Lung (tissue), 13 donors: ENCODE data around the gene PTGR2. TPM values are rescaled to one million over a fixed set of nuclear protein-coding genes. Genes with fewer than 3 reads are reported as not detected.

Experiments
- ATAC-seq: fragments of 200-7000 bp; cut with Tn5 transposase; one replicate; pipeline ENCODE4 v1.9.1; 2020; ENCODE audit warnings: moderate number of reproducible peaks; ENCODE audit not compliant: insufficient read depth, low FRiP score
- DNase-seq, 3 donors: peaks; one replicate each; pipeline ENCODE4 v3.0.0-alpha.2; 2013 to 2017
- H3K27ac ChIP-seq, 2 donors: one replicate each; pipeline ENCODE4 v1.5.1; 2013; ENCODE audit warnings: mild to moderate bottlenecking in 2 of 2, moderate library complexity in 2 of 2, control low read depth in 1 of 2, inconsistent platforms in 1 of 2, low read depth in 1 of 2, low read length in 1 of 2
- H3K27me3 ChIP-seq, 3 donors: one replicate each; pipeline ENCODE4 v1.5.1; 2013; ENCODE audit warnings: low read length in 2 of 3; ENCODE audit not compliant: control insufficient read depth in 3 of 3, insufficient read depth in 3 of 3
- H3K36me3 ChIP-seq, 4 donors: one replicate each; pipeline ENCODE4 v1.5.1; 2013; ENCODE audit warnings: low read length in 4 of 4, mild to moderate bottlenecking in 1 of 4, moderate library complexity in 1 of 4; ENCODE audit not compliant: control insufficient read depth in 4 of 4, insufficient read depth in 4 of 4
- H3K4me1 ChIP-seq, 5 donors: one replicate each; pipeline ENCODE4 v1.5.1; 2013; ENCODE audit warnings: low read length in 5 of 5, mild to moderate bottlenecking in 2 of 5, moderate library complexity in 1 of 5; ENCODE audit not compliant: control insufficient read depth in 5 of 5, insufficient read depth in 5 of 5
- H3K4me3 ChIP-seq: one replicate; pipeline ENCODE4 v1.5.1; 2013; ENCODE audit warnings: mild to moderate bottlenecking, control low read depth, moderate library complexity
- H3K9ac ChIP-seq, 2 donors: one replicate each; pipeline ENCODE4 v1.5.1; 2013; ENCODE audit warnings: low read length in 2 of 2, control low read depth in 1 of 2; ENCODE audit not compliant: insufficient read depth in 1 of 2
- H3K9me3 ChIP-seq, 4 donors: one replicate each; pipeline ENCODE4 v1.5.1; 2013; ENCODE audit warnings: low read length in 3 of 4, mild to moderate bottlenecking in 1 of 4, moderate library complexity in 1 of 4; ENCODE audit not compliant: control insufficient read depth in 4 of 4, insufficient read depth in 3 of 4
- WGBS, 2 donors: extraction: QIAGEN DNeasy Blood & Tissue Kit; methylation state at CpG; one replicate each; pipeline ENCODE4 v1.1.7; 2013; 5-methylcytosine and 5-hydroxymethylcytosine counted together
- polyA plus RNA-seq, 2 donors: library from polyadenylated mRNA; stranded (reverse); fragments of 200-250 nt; gene quantifications; one replicate each; pipeline ENCODE4 v1.2.1, GENCODE V29; 2013
- small RNA-seq: library from RNA; depleted of rRNA; stranded (forward); fragments of <200 nt; gene quantifications from one replicate; pipeline ENCODE3, GENCODE V24; 2014; ENCODE audit warnings: low replicate concordance
- total RNA-seq, 2 donors: library from RNA; depleted of rRNA in 1 of 2; stranded (reverse); fragments of >200 nt in 1 of 2; gene quantifications; one replicate each; pipeline ENCODE4 v1.2.1, GENCODE V29; 2014 to 2021
- TF ChIP-seq, protein P1 (sequence below): IDR thresholded peaks from 2 replicates; pipeline ENCODE4 v1.5.1; 2012; ENCODE audit warnings: mild to moderate bottlenecking; ENCODE audit errors: control extremely low read depth, extremely low read depth
- donor health status: control.
- donor health status: control.
- donor health status: Bipolar disorder and iron deficiency.
- donor health status: healthy.
- donor health status: DM: yes; HTN: yes; CAD: no.

Gene PTGR2
- total and polyA plus RNA-seq, 4 donors, result 5.7 to 13.9 (median 9.6) TPM

DNA sequence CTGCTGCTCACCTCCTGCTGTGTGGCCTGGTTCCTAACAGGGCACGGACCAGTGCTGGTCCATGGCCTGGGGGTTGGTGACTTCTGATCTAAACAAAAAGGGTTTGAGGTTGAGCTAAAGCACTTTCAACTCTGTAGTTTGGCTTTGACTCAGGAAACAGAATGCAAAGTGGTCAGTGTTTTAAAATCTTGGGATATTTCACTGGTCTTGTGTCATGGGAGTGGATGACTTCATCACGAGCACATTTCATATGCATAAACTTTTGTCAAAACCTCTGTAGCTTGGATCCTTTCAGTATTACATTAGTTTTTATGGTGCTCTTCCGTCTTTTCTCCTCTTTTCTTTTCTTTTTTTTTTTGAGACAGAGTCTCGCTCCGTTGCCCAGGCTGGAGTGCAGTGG is 72.7 kb downstream of the PTGR2 start:
- Histone ChIP-seq H3K4me3 (no peak overlapping the region), H3K9ac (no peak overlapping the region), H3K27me3 (no peaks in the 10 kb centered on the region), H3K36me3 (peaks cover 38 to 60% (median 51%) of the 10 kb centered on the region in 4 donors), H3K27ac (no peak overlapping the region), H3K4me1 (peaks cover 0 to 2% (median 0%) of the 10 kb centered on the region in 5 donors), H3K9me3 (no peaks in the 10 kb centered on the region)
- 87 to 95% methylated on average over 5 of the region's 5 CpGs for WGBS, 2 donors
- TF ChIP-seq, protein P1, sequence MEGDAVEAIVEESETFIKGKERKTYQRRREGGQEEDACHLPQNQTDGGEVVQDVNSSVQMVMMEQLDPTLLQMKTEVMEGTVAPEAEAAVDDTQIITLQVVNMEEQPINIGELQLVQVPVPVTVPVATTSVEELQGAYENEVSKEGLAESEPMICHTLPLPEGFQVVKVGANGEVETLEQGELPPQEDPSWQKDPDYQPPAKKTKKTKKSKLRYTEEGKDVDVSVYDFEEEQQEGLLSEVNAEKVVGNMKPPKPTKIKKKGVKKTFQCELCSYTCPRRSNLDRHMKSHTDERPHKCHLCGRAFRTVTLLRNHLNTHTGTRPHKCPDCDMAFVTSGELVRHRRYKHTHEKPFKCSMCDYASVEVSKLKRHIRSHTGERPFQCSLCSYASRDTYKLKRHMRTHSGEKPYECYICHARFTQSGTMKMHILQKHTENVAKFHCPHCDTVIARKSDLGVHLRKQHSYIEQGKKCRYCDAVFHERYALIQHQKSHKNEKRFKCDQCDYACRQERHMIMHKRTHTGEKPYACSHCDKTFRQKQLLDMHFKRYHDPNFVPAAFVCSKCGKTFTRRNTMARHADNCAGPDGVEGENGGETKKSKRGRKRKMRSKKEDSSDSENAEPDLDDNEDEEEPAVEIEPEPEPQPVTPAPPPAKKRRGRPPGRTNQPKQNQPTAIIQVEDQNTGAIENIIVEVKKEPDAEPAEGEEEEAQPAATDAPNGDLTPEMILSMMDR, result no peak
- DNase-seq, result no peak
- no peak for ATAC-seq

Small RNA genes within 50 kb of the gene (small RNA-seq; reads per million reads assigned to genes)
- not detected for gene AC005520.4
- not detected for gene RF00019

Other genes starting within 250 kb of the PTGR2 start
- gene ACOT6, start 239.3 kb upstream of the PTGR2 start, total RNA-seq, result not detected
- gene ACOT6, start 239.3 kb upstream of the PTGR2 start, polyA plus RNA-seq, result not detected
- gene DNAL1, start 206.8 kb upstream of the PTGR2 start, total RNA-seq, result 10 to 100 TPM; 25.0 to 25.5 TPM
- gene DNAL1, start 206.8 kb upstream of the PTGR2 start, polyA plus RNA-seq, result 1 to 10 TPM; 5.7 to 8.3 TPM
- 10 to 100 TPM; 31.9 to 34.1 TPM for gene PNMA1, start 137.4 kb upstream of the PTGR2 start, total RNA-seq
- gene PNMA1, start 137.4 kb upstream of the PTGR2 start, polyA plus RNA-seq, result 10 to 100 TPM; 11.0 to 19.6 TPM
- 10 to 100 TPM; 39.2 to 76.1 TPM for gene ZNF410, start 35.0 kb downstream of the PTGR2 start, total RNA-seq
- 10 to 100 TPM; 31.5 to 31.6 TPM for gene ZNF410, start 35.0 kb downstream of the PTGR2 start, polyA plus RNA-seq
- gene FAM161B, start 98.3 kb downstream of the PTGR2 start, total RNA-seq, result 1 to 10 TPM; 4.6 to 9.7 TPM
- gene FAM161B, start 98.3 kb downstream of the PTGR2 start, polyA plus RNA-seq, result 1 to 10 TPM; 1.9 to 2.2 TPM
- gene COQ6, start 98.5 kb downstream of the PTGR2 start, total RNA-seq, result 10 to 100 TPM; 22.5 to 23.4 TPM
- gene COQ6, start 98.5 kb downstream of the PTGR2 start, polyA plus RNA-seq, result 10 to 100 TPM; 17.6 to 20.4 TPM
- gene ENTPD5, start 167.5 kb downstream of the PTGR2 start, total RNA-seq, result 10 to 100 TPM; 11.9 to 18.4 TPM
- 1 to 10 TPM; 5.5 to 6.6 TPM for gene ENTPD5, start 167.5 kb downstream of the PTGR2 start, polyA plus RNA-seq
- 10 to 100 TPM; 12.8 to 23.1 TPM for gene BBOF1, start 167.5 kb downstream of the PTGR2 start, total RNA-seq
- 1 to 10 TPM; 6.6 to 8.0 TPM for gene BBOF1, start 167.5 kb downstream of the PTGR2 start, polyA plus RNA-seq
- gene ALDH6A1, start 232.6 kb downstream of the PTGR2 start, total RNA-seq, result 10 to 100 TPM; 29.3 to 43.3 TPM
- gene ALDH6A1, start 232.6 kb downstream of the PTGR2 start, polyA plus RNA-seq, result 10 to 100 TPM in 1 of 2 donors, 1 to 10 TPM in 1; 8.7 to 13.0 TPM
- gene LIN52, start 233.1 kb downstream of the PTGR2 start, total RNA-seq, result 10 to 100 TPM in 1 of 2 donors, 1 to 10 TPM in 1; 9.0 to 13.7 TPM
- 1 to 10 TPM; 7.1 to 7.4 TPM for gene LIN52, start 233.1 kb downstream of the PTGR2 start, polyA plus RNA-seq